Vagina (tissue), 2 donors: ENCODE results near the gene GGA1.
"Not testable (repeated sequence)": the region's sequence is repeated elsewhere in the genome, so short reads cannot be mapped to it uniquely, and the experiment has no call there.

Experiments used
- POLR2A ChIP-seq, 2 donors: fragments of 450-650 bp; IDR thresholded peaks; one replicate each; pipeline ENCODE4 v1.6.1; 2017; ENCODE audit warnings: antibody characterized with exemption in 2 of 2, mild to moderate bottlenecking in 2 of 2, moderate library complexity in 2 of 2
- POLR2AphosphoS5 ChIP-seq, 2 donors: sonication (generic); formaldehyde crosslinking; IDR thresholded peaks; one replicate each; pipeline ENCODE4 v1.9.0; 2017; ENCODE audit warnings: antibody characterized with exemption in 2 of 2, mild to moderate bottlenecking in 2 of 2, low read depth in 1 of 2; ENCODE audit not compliant: insufficient read depth in 1 of 2
- TF ChIP-seq, protein P1 (sequence below), 3 experiments: fragments of 450-650 bp in 2 of 3; fragments of 200-600 bp in 1 of 3; sonication (generic) in 1 of 3; IDR thresholded peaks; one replicate each; pipeline ENCODE4 v1.5.1; 2017 to 2019; ENCODE audit warnings: antibody characterized with exemption in 3 of 3, mild to moderate bottlenecking in 2 of 3, moderate library complexity in 2 of 3

DNA sequence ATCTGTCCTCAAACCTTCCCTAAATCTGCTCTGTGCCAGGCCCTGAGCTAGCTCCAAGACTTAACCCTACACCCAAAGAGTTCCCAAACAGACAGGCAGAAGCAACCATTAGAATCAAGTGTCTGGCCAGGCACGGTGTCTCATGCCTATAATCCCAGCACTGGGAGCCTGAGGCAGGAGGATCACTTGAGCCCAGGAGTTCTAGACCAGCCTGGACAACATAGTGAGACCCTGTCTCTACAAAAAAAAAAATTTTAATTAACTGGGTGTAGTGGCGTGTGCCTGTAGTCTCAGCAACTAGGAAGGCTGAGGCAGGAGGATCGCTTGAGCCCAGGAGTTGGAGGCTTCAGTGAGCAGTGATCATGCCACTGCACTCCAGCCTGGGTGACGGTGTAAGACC, 47.9 kb downstream of the GGA1 start:
- TF ChIP-seq, protein P1, sequence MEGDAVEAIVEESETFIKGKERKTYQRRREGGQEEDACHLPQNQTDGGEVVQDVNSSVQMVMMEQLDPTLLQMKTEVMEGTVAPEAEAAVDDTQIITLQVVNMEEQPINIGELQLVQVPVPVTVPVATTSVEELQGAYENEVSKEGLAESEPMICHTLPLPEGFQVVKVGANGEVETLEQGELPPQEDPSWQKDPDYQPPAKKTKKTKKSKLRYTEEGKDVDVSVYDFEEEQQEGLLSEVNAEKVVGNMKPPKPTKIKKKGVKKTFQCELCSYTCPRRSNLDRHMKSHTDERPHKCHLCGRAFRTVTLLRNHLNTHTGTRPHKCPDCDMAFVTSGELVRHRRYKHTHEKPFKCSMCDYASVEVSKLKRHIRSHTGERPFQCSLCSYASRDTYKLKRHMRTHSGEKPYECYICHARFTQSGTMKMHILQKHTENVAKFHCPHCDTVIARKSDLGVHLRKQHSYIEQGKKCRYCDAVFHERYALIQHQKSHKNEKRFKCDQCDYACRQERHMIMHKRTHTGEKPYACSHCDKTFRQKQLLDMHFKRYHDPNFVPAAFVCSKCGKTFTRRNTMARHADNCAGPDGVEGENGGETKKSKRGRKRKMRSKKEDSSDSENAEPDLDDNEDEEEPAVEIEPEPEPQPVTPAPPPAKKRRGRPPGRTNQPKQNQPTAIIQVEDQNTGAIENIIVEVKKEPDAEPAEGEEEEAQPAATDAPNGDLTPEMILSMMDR (IDR thresholded peaks at IDR 0.05), result not testable (repeated sequence)
- not testable (repeated sequence) for TF ChIP-seq POLR2A (IDR thresholded peaks at IDR 0.05); POLR2AphosphoS5 (IDR thresholded peaks at IDR 0.05; ENCODE audit: insufficient read depth in 1 of 2, low read depth in 1 of 2)
